GM18951 (cell line): ENCODE results near the gene TTC22.

Experiments used
- POLR2A ChIP-seq: IDR thresholded peaks from 4 replicates; pipeline ENCODE4 v1.6.1; 2011; ENCODE audit warnings: mild to moderate bottlenecking; ENCODE audit not compliant: insufficient read length, insufficient read depth; ENCODE audit errors: extremely low read depth
- in situ Hi-C: fragments of 300-500 bp; cut with MboI; formaldehyde crosslinking; loops from one replicate; pipeline ENCODE4 v1.12.0; 2022; ENCODE audit warnings: low sequenced_read_pairs, mixed read lengths, inconsistent platforms; ENCODE audit not compliant: unreplicated experiment

The TTC22 gene

DNA sequence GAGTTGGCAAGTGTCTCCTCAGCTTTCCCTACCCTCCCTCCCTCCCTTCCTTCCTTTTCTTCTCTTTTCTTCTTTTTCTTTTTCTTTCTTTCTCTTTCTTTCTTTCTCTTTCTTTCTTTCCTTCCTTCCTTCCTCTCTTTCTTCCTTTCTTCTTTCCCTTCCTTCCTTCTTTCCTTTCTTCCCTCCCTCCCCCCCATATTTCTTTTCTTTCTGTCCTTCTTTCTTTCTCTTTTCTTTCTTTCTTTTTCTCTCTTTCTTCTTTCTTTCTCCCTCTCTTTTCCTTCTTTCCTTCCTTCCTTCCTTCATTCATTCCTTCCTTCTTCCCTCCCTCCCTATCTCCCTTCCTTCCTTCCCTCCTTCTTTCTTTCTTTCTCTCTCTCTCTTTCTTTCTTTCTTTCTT is 18.6 kb upstream of the TTC22 start:
- TF ChIP-seq POLR2A = no peak
- in situ Hi-C loops = loop anchor here (10.0 kb wide), 1 partner anchor 145 kb away; no protein-coding TSS in a partner anchor

GRCh38 chr1:54819195-54819536 is 18.0 kb upstream of the TTC22 start:
- no peak for TF ChIP-seq POLR2A
- in situ Hi-C loops = loop anchor here (10.0 kb wide), 1 partner anchor 144 kb away; no protein-coding TSS in a partner anchor

GRCh38 chr1:54818461-54819194 is 17.5 kb upstream of the TTC22 start:
- no peak for TF ChIP-seq POLR2A
- in situ Hi-C loops = loop anchor here (10.0 kb wide), 1 partner anchor 144 kb away; no protein-coding TSS in a partner anchor

DNA sequence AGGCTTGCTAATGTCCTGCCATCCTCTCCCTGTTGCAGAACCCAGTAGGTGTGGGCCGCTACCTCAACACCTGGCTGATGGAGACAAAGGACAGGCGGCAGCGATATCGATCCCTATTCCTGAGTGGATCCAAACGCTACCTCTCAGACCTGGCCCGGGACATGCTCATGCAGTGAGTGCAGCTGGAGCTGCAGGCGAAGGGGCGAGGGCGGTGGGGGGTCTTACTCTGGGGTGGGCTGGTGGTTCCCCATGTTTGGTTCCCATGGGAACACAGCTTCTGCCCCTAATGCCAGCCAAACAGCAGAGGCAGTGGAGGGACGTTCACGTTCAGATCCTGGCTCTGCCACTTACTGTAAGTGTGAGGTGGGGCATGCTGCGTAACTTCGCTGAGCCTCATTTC is 15.8 kb upstream of the TTC22 start:
- in situ Hi-C loops = loop anchor here (10.0 kb wide), 1 partner anchor 142 kb away; no protein-coding TSS in a partner anchor
- TF ChIP-seq POLR2A = no peak

DNA sequence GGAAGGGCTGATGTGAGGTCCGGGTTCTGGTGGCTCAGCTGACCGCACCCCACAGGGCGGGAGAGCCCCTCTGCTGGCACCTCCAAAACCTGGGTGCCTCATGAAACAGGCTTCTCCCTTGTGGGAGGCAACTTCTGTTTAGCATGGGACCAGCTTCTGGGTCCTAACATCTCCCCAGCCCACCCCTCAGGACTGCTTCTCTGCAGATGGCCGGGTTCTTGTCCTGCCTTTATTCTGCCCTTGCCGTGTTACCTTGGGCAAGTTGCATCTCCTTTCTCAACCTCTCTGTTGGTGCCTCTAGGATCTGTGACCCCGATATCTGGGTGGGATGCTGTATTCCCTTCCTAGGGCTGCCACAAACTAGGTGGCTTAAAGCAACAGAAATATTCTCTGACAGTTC is 15.0 kb upstream of the TTC22 start:
- in situ Hi-C loops = loop anchor here (10.0 kb wide), 1 partner anchor 141 kb away; no protein-coding TSS in a partner anchor
- TF ChIP-seq POLR2A = no peak

DNA sequence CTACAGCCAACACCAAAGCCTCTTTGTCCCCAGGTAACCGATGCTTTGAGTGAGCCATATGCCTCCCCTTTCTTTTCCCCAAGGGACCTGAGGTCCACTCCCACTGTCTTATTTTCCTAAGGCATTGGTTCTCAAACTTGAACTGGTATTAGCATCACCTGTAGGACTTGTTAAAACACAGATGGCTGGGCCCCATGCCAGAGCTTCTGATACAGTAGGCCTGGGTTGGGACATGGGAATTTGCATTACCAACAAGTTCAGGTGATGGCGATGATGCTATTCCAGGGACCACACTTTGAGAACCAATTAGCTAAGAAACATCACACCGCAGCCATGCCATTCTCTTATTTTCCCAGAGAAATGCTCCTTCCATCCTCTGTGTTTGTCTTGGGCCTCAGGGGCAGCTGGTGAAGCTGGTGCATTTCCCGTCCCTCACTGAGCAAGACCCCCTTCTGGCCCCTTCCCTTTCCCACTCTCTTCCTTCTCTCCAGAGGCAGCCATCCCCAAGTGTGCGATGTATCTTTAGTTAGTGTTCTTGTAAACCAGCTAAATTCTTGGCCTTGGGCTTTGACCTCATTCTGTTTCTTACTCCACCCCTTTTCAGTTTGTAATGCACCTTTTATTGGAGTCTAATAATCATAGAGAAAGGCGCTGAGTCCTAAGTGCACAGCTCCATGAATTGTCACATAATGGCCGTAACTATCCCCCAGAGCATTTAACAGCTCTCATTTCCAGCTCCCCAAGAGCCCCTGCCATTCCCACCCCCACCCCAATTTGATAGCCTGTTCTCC is 14.2 kb upstream of the TTC22 start:
- no peak for TF ChIP-seq POLR2A
- in situ Hi-C loops = loop anchor here (10.0 kb wide), 1 partner anchor 140 kb away; no protein-coding TSS in a partner anchor

DNA sequence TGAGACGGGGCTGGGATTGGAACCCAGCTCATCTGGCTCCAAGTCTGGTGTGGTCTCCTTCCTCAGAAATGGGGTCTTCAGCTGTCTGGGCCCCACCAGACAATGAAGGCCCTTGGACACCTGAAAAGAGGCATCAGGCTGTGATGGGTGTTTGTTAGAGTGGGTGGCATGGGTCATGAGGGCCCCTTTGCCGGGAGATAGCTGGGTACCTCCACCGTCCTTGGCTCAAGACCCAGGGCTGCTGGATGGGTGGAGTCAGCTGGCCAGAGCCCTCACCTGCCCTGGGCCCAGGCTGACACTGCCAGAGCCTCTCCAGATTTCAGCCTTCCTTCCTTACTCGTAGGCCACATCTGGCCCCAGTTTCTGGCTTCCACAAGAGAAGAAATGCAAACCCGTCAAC is 13.4 kb upstream of the TTC22 start:
- TF ChIP-seq POLR2A = no peak
- in situ Hi-C loops = loop anchor here (10.0 kb wide), 1 partner anchor 140 kb away; no protein-coding TSS in a partner anchor

DNA sequence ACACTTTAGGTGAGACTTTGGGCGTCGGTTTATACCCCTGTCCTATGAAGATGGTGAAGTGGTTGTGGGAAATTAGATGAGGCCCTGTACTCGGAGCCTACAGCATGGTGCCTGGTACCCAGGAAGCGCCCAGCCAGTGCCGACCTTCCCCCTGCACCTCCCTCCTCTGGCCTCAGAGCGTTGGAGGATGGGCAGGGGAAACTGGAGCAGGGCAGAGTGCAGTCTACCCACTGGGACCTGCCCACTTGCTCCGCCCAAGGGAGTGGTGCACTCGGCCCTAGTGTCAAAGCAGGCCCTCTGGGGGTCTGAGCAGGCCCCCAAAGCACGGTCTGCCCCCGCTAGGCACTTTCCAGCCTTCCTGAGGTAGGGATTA is 13.0 kb upstream of the TTC22 start:
- in situ Hi-C loops = loop anchor here (10.0 kb wide), 1 partner anchor 139 kb away; no protein-coding TSS in a partner anchor
- no peak for TF ChIP-seq POLR2A

GRCh38 chr1:54813485-54814125 is 12.5 kb upstream of the TTC22 start:
- TF ChIP-seq POLR2A = no peak
- in situ Hi-C loops = loop anchor here (10.0 kb wide), 1 partner anchor 139 kb away; no protein-coding TSS in a partner anchor

- in situ Hi-C loops = loop anchor here (10.0 kb wide), 1 partner anchor 138 kb away; no protein-coding TSS in a partner anchor
- TF ChIP-seq POLR2A = no peak
Observed at GRCh38 chr1:54812801-54813484, 11.8 kb upstream of the TTC22 start.

GRCh38 chr1:54811739-54812655 is 10.9 kb upstream of the TTC22 start:
- in situ Hi-C loops = loop anchor here (10.0 kb wide), 1 partner anchor 137 kb away; no protein-coding TSS in a partner anchor
- no peak for TF ChIP-seq POLR2A
